Lung (tissue), 12 donors: ENCODE measurements around the gene GLIS1. TPM values are rescaled to one million over a fixed set of nuclear protein-coding genes. Genes with fewer than 3 reads are reported as not detected.

Experiments used
- ATAC-seq: fragments of 200-7000 bp; cut with Tn5 transposase; one replicate; pipeline ENCODE4 v1.9.1; 2020; ENCODE audit warnings: moderate number of reproducible peaks; ENCODE audit not compliant: insufficient read depth, low FRiP score
- DNase-seq, 3 donors: peaks; one replicate each; pipeline ENCODE4 v3.0.0-alpha.2; 2013 to 2017
- H3K27ac ChIP-seq, 2 donors: one replicate each; pipeline ENCODE4 v1.5.1; 2013; ENCODE audit warnings: mild to moderate bottlenecking in 2 of 2, moderate library complexity in 2 of 2, control low read depth in 1 of 2, inconsistent platforms in 1 of 2, low read depth in 1 of 2, low read length in 1 of 2
- H3K27me3 ChIP-seq, 3 donors: one replicate each; pipeline ENCODE4 v1.5.1; 2013; ENCODE audit warnings: low read length in 2 of 3; ENCODE audit not compliant: control insufficient read depth in 3 of 3, insufficient read depth in 3 of 3
- H3K36me3 ChIP-seq, 4 donors: one replicate each; pipeline ENCODE4 v1.5.1; 2013; ENCODE audit warnings: low read length in 4 of 4, mild to moderate bottlenecking in 1 of 4, moderate library complexity in 1 of 4; ENCODE audit not compliant: control insufficient read depth in 4 of 4, insufficient read depth in 4 of 4
- H3K4me1 ChIP-seq, 5 donors: one replicate each; pipeline ENCODE4 v1.5.1; 2013; ENCODE audit warnings: low read length in 5 of 5, mild to moderate bottlenecking in 2 of 5, moderate library complexity in 1 of 5; ENCODE audit not compliant: control insufficient read depth in 5 of 5, insufficient read depth in 5 of 5
- H3K4me3 ChIP-seq: one replicate; pipeline ENCODE4 v1.5.1; 2013; ENCODE audit warnings: mild to moderate bottlenecking, control low read depth, moderate library complexity
- H3K9ac ChIP-seq, 2 donors: one replicate each; pipeline ENCODE4 v1.5.1; 2013; ENCODE audit warnings: low read length in 2 of 2, control low read depth in 1 of 2; ENCODE audit not compliant: insufficient read depth in 1 of 2
- H3K9me3 ChIP-seq, 4 donors: one replicate each; pipeline ENCODE4 v1.5.1; 2013; ENCODE audit warnings: low read length in 3 of 4, mild to moderate bottlenecking in 1 of 4, moderate library complexity in 1 of 4; ENCODE audit not compliant: control insufficient read depth in 4 of 4, insufficient read depth in 3 of 4
- WGBS, 2 donors: extraction: QIAGEN DNeasy Blood & Tissue Kit; methylation state at CpG; one replicate each; pipeline ENCODE4 v1.1.7; 2013; 5-methylcytosine and 5-hydroxymethylcytosine counted together
- polyA plus RNA-seq, 2 donors: library from polyadenylated mRNA; stranded (reverse); fragments of 200-250 nt; gene quantifications; one replicate each; pipeline ENCODE4 v1.2.1, GENCODE V29; 2013
- total RNA-seq, 2 donors: library from RNA; depleted of rRNA in 1 of 2; stranded (reverse); fragments of >200 nt in 1 of 2; gene quantifications; one replicate each; pipeline ENCODE4 v1.2.1, GENCODE V29; 2014 to 2021
- TF ChIP-seq, protein P1 (sequence below): IDR thresholded peaks from 2 replicates; pipeline ENCODE4 v1.5.1; 2012; ENCODE audit warnings: mild to moderate bottlenecking; ENCODE audit errors: control extremely low read depth, extremely low read depth
- donor health status: control.
- donor health status: control.
- donor health status: Bipolar disorder and iron deficiency.
- donor health status: healthy.
- donor health status: DM: yes; HTN: yes; CAD: no.

The GLIS1 gene
- total and polyA plus RNA-seq, 4 donors: 0.05 to 0.18 (median 0.17) TPM; not detected in 1

DNA sequence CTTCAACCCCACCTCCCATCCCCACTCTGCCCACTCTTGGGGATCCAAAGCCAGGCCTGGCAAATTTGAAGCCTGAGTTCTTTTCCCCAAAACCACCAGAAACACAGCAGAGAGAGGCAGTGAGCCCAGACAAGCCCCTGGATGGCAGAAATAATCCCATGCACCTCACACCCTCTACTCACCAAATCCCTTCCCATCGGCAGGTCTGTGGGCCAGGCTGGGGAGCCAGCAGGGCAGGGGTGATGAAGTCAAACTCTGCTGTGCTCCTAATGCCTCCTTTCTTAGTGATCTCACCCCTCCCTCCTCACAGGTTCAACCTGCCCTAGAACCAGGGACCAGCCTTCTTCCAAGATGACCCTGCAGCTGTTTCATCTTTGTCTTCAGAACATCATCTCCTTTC lies 72.4 kb downstream of the GLIS1 start:
- no peak for DNase-seq
- H3K27me3 ChIP-seq: peaks cover 0 to 5% (median 0%) of the 10 kb centered on the region in 3 donors
- H3K4me3 ChIP-seq: no peak overlapping the region
- ATAC-seq: no peak
- no peaks in the 10 kb centered on the region for H3K9me3 ChIP-seq
- 86 to 92% methylated on average over 1 of the region's 1 CpG for WGBS, 2 donors
- TF ChIP-seq, protein P1, sequence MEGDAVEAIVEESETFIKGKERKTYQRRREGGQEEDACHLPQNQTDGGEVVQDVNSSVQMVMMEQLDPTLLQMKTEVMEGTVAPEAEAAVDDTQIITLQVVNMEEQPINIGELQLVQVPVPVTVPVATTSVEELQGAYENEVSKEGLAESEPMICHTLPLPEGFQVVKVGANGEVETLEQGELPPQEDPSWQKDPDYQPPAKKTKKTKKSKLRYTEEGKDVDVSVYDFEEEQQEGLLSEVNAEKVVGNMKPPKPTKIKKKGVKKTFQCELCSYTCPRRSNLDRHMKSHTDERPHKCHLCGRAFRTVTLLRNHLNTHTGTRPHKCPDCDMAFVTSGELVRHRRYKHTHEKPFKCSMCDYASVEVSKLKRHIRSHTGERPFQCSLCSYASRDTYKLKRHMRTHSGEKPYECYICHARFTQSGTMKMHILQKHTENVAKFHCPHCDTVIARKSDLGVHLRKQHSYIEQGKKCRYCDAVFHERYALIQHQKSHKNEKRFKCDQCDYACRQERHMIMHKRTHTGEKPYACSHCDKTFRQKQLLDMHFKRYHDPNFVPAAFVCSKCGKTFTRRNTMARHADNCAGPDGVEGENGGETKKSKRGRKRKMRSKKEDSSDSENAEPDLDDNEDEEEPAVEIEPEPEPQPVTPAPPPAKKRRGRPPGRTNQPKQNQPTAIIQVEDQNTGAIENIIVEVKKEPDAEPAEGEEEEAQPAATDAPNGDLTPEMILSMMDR: no peak
- H3K27ac ChIP-seq: no peak overlapping the region
- H3K36me3 ChIP-seq: no peaks in the 10 kb centered on the region
- no peaks in the 10 kb centered on the region for H3K4me1 ChIP-seq
- no peak overlapping the region for H3K9ac ChIP-seq

DNA sequence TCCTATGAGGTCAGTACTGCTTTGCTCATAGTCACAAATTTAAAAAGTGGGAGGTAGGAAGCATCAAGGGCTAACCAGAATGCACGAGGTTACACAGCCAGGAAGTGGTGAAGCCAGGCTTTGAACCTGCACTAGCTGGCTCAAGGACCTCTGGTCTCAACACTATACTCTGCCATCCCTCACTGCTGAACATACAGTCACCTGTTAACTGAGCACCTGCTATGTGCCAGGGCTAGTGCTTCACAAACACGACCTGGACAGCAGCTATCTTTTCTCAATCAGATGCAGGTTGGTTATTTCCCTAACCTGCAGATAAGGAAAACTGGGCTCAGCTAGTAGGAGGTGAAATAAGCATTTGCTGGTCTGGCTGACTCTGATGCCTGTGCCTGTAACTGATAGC lies 73.0 kb downstream of the GLIS1 start:
- Histone ChIP-seq H3K9ac (no peak overlapping the region), H3K4me1 (no peaks in the 10 kb centered on the region), H3K9me3 (no peaks in the 10 kb centered on the region), H3K27me3 (peaks cover 0 to 5% (median 0%) of the 10 kb centered on the region in 3 donors), H3K4me3 (no peak overlapping the region), H3K27ac (no peak overlapping the region), H3K36me3 (no peaks in the 10 kb centered on the region)
- 31 to 36% methylated on average over 2 of the region's 2 CpGs for whole genome bisulfite sequencing, 2 donors
- ATAC-seq: no peak
- TF ChIP-seq, protein P1: no peak
- no peak for DNase-seq

DNA sequence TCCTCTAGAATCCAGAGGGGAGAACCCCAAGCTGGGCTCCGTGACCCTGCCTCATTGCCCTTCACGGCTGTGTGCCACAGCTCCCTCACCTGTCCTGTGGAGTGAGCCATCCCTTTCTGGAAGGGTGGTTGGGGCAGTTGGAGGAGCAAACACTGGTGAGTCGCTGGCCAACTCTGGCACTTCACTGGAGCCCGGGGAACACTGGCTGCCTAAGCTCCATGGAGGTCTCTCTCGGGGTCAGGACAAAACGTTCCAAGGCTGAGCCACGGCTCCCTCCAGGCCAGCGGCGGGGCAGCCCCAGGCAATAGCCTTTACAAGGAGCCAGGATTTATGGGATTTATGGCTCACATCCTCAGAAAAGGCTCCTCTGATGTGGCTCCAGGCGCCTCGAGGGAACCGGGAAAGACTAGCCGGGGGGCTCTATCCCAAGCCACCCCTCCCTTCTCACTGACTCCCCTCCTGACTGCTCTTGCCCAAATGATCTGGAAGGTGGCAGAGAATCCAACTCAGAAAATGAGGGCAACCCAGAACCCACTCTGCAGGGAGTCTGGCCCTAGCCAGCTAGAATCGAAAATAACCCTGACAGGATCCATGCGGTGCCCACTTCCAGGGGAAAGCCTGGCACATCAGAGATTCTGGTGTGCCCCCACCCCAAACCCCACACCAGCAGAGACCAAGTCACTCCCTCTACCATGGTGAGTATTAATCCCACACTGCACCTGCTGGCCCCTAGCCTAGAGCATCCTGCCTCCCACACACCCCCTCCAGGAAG lies 75.2 kb downstream of the GLIS1 start:
- DNase-seq: no peak
- 65 to 87% methylated on average over 15 of the region's 15 CpGs for WGBS, 2 donors
- H3K27ac ChIP-seq: no peak overlapping the region

More for the DNA sequence above, 75.2 kb downstream of the GLIS1 start:
- TF ChIP-seq, protein P1: no peak
- H3K27me3 ChIP-seq: peaks cover 0 to 5% (median 0%) of the 10 kb centered on the region in 3 donors
- no peaks in the 10 kb centered on the region for H3K36me3 ChIP-seq
- H3K9ac ChIP-seq: no peak overlapping the region
- H3K4me3 ChIP-seq: no peak overlapping the region
- no peaks in the 10 kb centered on the region for H3K4me1 ChIP-seq
- ATAC-seq: no peak
- no peaks in the 10 kb centered on the region for H3K9me3 ChIP-seq
